SK-N-MC (cell line): ENCODE measurements around the gene INPP1.

Experiments used
- EZH2 ChIP-seq: fragments of 200-600 bp; sonication (generic); IDR thresholded peaks from one replicate; pipeline ENCODE4 v1.6.1; 2017; ENCODE audit warnings: antibody characterized with exemption
- FOXP2 ChIP-seq: optimal IDR thresholded peaks from 2 replicates; pipeline ENCODE3; 2011; ENCODE audit warnings: mild to moderate bottlenecking, moderate library complexity; ENCODE audit not compliant: insufficient read depth; ENCODE audit errors: extremely low read length, control extremely low read depth
- POLR2AphosphoS5 ChIP-seq: IDR thresholded peaks from 2 replicates; pipeline ENCODE4 v1.6.1; 2012; ENCODE audit warnings: mild to moderate bottlenecking, low read depth, low read length, borderline replicate concordance

DNA sequence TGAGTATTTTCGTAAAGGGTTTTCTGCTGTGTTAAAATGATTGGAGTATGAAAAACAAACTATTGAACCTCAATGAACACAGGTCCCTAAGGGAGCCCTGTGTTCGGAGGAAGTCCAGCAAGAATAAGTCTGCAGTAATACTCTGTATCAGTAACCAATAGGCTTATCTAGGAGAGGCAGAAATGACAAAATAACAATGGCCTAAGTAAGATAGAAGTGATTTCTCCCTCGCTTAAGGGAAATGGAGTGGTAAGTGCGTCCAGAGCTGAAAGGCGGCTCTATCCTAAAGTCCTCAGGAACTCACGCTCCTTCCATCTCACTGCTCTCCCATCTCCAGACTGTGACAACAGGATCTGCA, 35.5 kb downstream of the INPP1 start:
- TF ChIP-seq POLR2AphosphoS5 (no peak), EZH2 (no peak), FOXP2 (no peak)
